ENCODE data around the gene PTPRN2.

- no peak for TF ChIP-seq BRCA1 (CRISPR knock-in tag; IDR thresholded peaks at IDR 0.05)
- TF ChIP-seq ZMYM2 (CRISPR knock-in tag; IDR thresholded peaks at IDR 0.05) = no peak
- no peak for TF ChIP-seq ZNF121 (CRISPR knock-in tag; IDR thresholded peaks at IDR 0.05)
- no peak for TF ChIP-seq SSRP1 (CRISPR knock-in tag; IDR thresholded peaks at IDR 0.05)
- no peak for TF ChIP-seq FOXA1 (IDR thresholded peaks at IDR 0.05)
- TF ChIP-seq FOXA1 (CRISPR knock-in tag; IDR thresholded peaks at IDR 0.05) = no peak
- TF ChIP-seq CTCF (CRISPR knock-in tag; IDR thresholded peaks at IDR 0.05) = no peak
- TF ChIP-seq TCF7L2 (IDR thresholded peaks at IDR 0.05; ENCODE audit: low read depth, low read length) = no peak
- TF ChIP-seq SMARCC2 (IDR thresholded peaks at IDR 0.05) = no peak
- TF ChIP-seq POLR2AphosphoS5 (IDR thresholded peaks at IDR 0.05; ENCODE audit: low read depth, low read length) = no peak
- TF ChIP-seq ZNF740 (CRISPR knock-in tag; IDR thresholded peaks at IDR 0.05) = no peak
- no peak for TF ChIP-seq NFATC3 (CRISPR knock-in tag; IDR thresholded peaks at IDR 0.05)
- TF ChIP-seq TBP (CRISPR knock-in tag; IDR thresholded peaks at IDR 0.05) = no peak
- TF ChIP-seq RNF219 (CRISPR knock-in tag; IDR thresholded peaks at IDR 0.05) = no peak
- no peak for TF ChIP-seq DPF2 (CRISPR knock-in tag; IDR thresholded peaks at IDR 0.05; ENCODE audit: borderline replicate concordance, low read depth)
Observed at GRCh38 chr7:158034571-158034970, 553.1 kb downstream of the PTPRN2 start.
